TTC549 (cell line): ENCODE results near the gene SLFN14.
A peak's percentile ranks its signal among the peaks of the same experiment; 100 is the strongest.
"Not testable (repeated sequence)": the region's sequence is repeated elsewhere in the genome, so short reads cannot be mapped to it uniquely, and the experiment has no call there.

ENCODE experiments used
- FAIRE-seq: peaks from 2 replicates; lab custom pipeline; 2012; peaks lifted over from hg19 to GRCh38; lab: Jason Lieb, UNC

The SLFN14 gene

GRCh38 chr17:35560703-35561102, at the start of gene SLFN14:
TSS of gene SLFN14 (minus strand) at chr17:35560819. CDS start at chr17:35558062, 2,757 bp downstream.
- no peak for FAIRE-seq

DNA sequence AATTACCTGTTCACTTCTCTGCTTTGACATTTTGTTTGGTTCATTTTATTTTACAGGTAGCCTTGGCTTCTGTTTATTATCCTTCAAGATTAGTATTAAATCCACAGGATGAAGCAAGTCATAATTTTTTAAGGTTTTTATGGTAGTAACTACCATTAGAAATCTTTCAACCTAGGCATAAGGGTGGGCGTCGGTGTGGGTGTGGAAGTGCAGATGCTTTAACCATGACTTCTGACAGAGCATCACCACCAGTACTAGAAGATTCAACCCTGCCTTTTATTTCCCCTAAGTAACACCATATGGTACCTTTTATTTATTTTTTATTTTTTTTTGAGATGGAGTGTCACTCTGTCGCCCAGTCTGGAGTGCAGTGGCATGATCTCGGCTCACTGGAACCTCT, 49.2 kb upstream of the SLFN14 start:
- no peak for FAIRE-seq

- FAIRE-seq = no peak
Measured at GRCh38 chr17:35607239-35607847, 46.7 kb upstream of the SLFN14 start.

DNA sequence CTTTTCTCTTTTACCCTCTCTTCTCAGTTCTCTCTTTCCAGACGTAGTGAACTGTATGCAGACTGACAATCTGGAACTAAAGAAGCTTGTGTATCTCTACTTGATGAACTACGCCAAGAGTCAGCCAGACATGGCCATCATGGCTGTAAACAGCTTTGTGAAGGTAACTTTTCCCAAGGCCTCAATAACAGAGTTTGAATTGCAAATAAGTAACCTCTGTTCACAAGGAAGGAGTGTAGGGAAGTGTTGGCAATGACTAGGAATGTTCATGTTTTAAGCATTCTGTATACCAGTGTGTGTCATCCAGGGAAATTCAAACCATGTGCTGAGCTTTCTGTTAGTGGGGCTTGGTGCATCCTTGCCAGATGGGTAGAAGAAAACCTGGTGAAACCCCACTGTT, 45.1 kb upstream of the SLFN14 start:
- FAIRE-seq = no peak

DNA sequence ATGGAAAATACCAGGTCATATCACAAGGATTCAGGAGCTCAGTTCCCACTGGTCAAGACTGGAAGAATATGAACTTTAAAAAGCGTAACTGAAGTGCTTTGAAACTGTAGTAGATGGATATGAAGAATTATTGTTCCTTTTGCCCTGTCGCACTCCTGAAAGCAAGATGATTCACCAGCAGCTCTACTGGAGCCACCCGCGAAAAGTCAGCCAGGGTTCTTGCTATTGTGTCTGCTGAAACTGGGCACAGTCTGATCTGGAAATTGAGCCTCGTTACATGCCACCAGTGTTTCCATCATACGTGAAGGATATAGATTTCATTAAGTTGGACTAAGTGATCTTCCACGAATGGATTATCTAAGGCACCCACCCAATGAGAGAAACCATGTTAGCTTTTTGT, 43.1 kb upstream of the SLFN14 start:
- FAIRE-seq = no peak

DNA sequence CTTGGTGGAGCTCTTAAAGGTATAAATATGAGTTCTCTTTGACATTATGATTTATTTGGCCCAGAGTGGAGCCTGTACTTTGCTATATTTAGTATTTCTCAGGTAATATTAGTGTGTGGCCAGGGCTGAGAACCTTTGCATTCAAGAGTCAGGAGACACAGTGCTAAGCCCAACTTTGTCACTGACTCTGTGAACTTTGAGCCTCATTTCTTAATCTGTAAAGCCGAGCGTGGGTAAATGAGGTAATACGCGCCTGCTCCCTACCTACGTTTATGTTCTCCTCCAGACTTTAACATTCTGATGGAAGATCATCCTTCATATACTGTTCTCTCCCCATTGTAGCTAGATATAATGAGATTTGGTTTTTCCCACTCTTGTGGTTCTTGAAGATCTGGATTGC, 37.0 kb upstream of the SLFN14 start:
- FAIRE-seq = no peak

DNA sequence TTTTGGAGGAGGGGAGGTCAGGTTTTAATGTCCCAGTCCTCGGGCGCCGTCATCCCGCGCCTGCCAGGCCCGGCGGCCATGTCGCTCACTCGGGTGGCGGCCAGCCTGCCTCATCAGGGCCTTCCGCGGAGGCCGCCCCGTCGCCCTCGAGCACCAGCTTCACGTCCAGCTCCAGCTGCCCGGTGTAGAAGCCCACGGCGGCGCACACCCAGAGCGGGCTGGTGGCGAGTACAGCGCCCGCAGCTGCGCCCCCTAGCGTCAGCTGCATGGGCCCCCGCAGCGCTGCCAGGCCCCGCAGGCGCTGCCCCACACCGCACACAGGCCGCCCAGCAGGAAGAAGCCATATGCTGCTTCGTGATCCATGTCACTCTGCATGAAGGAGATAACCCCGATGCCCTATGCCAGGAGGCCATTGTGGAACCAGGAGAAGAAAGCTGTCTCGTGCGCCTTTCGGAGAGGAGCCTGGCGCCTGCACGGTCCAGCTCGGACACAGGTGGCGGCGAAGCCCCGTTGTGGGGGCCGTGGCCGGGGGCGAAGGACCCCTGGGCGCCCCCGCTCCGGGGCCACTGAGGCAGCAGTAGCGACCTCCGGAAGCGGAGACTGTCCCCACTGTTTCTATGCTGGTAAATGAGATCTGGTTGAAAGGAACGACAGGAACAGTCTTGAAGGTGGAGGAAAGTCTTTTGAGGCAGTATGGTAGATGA, 36.1 kb upstream of the SLFN14 start:
- FAIRE-seq = no peak

- FAIRE-seq = no peak
Measured at GRCh38 chr17:35596072-35596471, 35.5 kb upstream of the SLFN14 start.

- FAIRE-seq = no peak
Measured at GRCh38 chr17:35588196-35588920, 27.7 kb upstream of the SLFN14 start.

GRCh38 chr17:35587074-35587961, 26.7 kb upstream of the SLFN14 start, which contains the start of gene AP2B1:
TSS of gene AP2B1 (plus strand) at chr17:35587322. CDS start at chr17:35594031, 6,709 bp downstream.
- FAIRE-seq = peak; percentile 49

DNA sequence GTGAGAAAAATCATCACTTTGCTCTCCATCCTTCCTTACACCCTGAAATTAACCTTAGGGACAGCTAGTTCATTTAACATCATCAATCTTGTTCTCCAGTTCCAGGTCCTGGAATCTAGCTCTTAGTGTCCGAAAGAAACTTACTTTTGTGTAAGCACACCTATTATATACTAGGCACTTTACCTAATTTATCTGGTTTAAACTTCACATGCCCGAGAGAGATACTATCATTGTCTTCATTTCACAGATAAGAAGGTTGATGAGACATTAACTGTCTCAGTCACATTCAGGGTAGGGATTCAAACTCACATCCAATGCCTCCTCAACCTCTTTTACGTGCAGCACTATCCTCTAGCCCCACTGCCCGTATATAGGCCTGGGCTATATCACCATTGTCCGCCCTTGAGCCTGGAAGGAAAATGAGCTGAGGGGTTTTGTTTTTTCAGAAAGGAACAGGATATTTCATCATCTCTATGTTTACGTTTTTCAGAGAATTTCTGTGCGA, 26.0 kb upstream of the SLFN14 start:
- no peak for FAIRE-seq

- FAIRE-seq = no peak
Measured at GRCh38 chr17:35584061-35584460, 23.4 kb upstream of the SLFN14 start.

GRCh38 chr17:35578929-35579432, 18.4 kb upstream of the SLFN14 start:
- no peak for FAIRE-seq

GRCh38 chr17:35578197-35578928, 17.7 kb upstream of the SLFN14 start, which contains the start of gene PEX12:
TSS of gene PEX12 (minus strand) at chr17:35578571. CDS start at chr17:35578021, 550 bp downstream.
- FAIRE-seq = peak; percentile 66

GRCh38 chr17:35577830-35578196, 17.2 kb upstream of the SLFN14 start:
- no peak for FAIRE-seq

DNA sequence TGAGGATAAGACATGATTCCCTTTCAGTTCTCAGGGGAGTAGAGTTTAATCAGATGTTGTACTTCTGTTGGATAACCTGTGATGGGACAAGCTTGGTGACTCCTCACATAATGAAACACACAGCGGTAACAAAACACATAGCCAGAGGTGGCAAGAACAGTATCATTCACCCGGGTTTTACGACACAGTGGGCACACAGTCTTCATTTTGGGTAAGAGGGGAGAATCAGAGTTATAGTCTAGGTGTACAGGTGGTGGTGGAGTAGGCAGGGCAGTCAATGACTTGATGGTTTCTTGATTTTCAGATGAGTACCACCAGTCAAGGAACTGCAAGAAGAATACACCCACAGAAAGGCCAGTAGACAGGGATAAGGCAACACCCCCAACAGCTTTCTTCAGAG, 15.1 kb upstream of the SLFN14 start:
- FAIRE-seq = no peak

DNA sequence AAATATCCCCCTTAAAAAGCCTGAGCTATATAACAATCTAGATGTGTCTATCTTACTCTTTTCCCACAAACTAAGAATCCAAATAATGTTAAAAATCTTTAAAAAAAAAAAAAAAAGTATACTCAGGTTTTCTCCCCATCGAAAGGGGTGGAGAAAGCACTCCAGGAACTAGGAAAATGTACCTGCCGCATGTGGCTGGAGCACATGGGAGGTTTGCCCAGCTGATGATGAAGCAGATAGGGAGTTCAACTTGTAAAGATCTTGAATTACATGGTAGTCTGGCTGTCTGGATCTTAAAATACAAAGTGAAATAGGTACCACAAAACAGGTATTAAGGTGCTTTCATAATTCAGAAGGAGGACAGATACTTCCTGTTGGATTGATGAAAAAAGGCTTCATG, 8.8 kb upstream of the SLFN14 start:
- no peak for FAIRE-seq

GRCh38 chr17:35568561-35568960, 7.9 kb upstream of the SLFN14 start:
- no peak for FAIRE-seq

DNA sequence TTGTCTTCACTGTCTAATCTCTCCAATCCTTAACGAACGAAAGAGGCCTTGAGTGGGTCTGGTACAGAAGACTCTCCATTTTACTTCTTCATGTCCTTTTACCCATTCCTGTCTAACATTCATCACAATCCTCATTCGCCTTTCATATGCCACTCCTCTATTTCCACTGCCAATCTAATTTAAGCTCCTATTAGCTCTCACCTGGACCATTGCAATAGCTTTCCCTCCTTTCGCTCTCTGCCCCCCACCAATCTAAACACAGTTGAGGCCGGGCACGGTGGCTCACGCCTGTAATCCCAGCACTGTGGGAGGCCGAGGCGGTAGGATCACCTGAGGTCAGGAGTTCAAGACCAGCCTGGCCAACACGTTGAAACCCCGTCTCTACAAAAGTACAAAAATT, 6.3 kb upstream of the SLFN14 start:
- no peak for FAIRE-seq

GRCh38 chr17:35563181-35563580, 2.6 kb upstream of the SLFN14 start:
- not testable (repeated sequence) for FAIRE-seq
